H9 (cell line): Measurements from ENCODE around the gene WDR73. TPM values are rescaled to one million over a fixed set of nuclear protein-coding genes. Genes with fewer than 3 reads are reported as not detected.

Source experiments
- DNase-seq: peaks from one replicate; pipeline ENCODE4 v3.0.0-alpha.2; 2017
- H2AFZ ChIP-seq: one replicate; pipeline ENCODE4 v1.6.1; 2013; ENCODE audit warnings: mild to moderate bottlenecking, low read length, control low read depth, moderate library complexity
- H2AK5ac ChIP-seq: 2 replicates; pipeline ENCODE4 v1.6.1; 2013; ENCODE audit warnings: low read length, control low read depth, mixed read lengths; ENCODE audit not compliant: insufficient read length
- H2BK120ac ChIP-seq: one replicate; pipeline ENCODE4 v1.6.1; 2013; ENCODE audit warnings: low read depth, mild to moderate bottlenecking, low read length, control low read depth, inconsistent platforms; ENCODE audit not compliant: poor library complexity, severe bottlenecking
- H2BK12ac ChIP-seq: 2 replicates; pipeline ENCODE4 v1.6.1; 2013; ENCODE audit warnings: low read length, control low read depth, mixed read lengths, low read depth; ENCODE audit not compliant: insufficient read length
- H2BK15ac ChIP-seq: 2 replicates; pipeline ENCODE4 v1.6.1; 2013; ENCODE audit warnings: low read depth, low read length, control low read depth
- H2BK20ac ChIP-seq: one replicate; pipeline ENCODE4 v1.6.1; 2013; ENCODE audit warnings: low read depth, mild to moderate bottlenecking, low read length, control low read depth, inconsistent platforms; ENCODE audit not compliant: poor library complexity, severe bottlenecking
- H2BK5ac ChIP-seq: 2 replicates; pipeline ENCODE4 v1.6.1; 2013; ENCODE audit warnings: low read length, control low read depth, mixed read lengths; ENCODE audit not compliant: insufficient read length
- H3K14ac ChIP-seq: 2 replicates; pipeline ENCODE4 v1.6.1; 2013; ENCODE audit warnings: low read length, control low read depth; ENCODE audit not compliant: insufficient read depth
- H3K18ac ChIP-seq: 2 replicates; pipeline ENCODE4 v1.6.1; 2013; ENCODE audit warnings: low read depth, mild to moderate bottlenecking, mixed read lengths, low read length, control low read depth; ENCODE audit not compliant: insufficient read length
- H3K23ac ChIP-seq: 2 replicates; pipeline ENCODE4 v1.6.1; 2013; ENCODE audit warnings: low read length, control low read depth, mixed read lengths, low read depth; ENCODE audit not compliant: insufficient read length
- H3K23me2 ChIP-seq: 2 replicates; pipeline ENCODE4 v1.6.1; 2013; ENCODE audit warnings: low read depth, mild to moderate bottlenecking, mixed read lengths, low read length, control low read depth; ENCODE audit not compliant: insufficient read length, poor library complexity, severe bottlenecking
- H3K27ac ChIP-seq: 2 replicates; pipeline ENCODE4 v1.5.1; 2013; ENCODE audit warnings: low read length, control low read depth, mixed read lengths, low read depth; ENCODE audit not compliant: insufficient read length
- H3K27me3 ChIP-seq: 2 replicates; pipeline ENCODE4 v1.6.1; 2013; ENCODE audit warnings: low read length, control low read depth, inconsistent platforms; ENCODE audit not compliant: insufficient read depth
- H3K4ac ChIP-seq: 2 replicates; pipeline ENCODE4 v1.6.1; 2013; ENCODE audit warnings: low read depth, mild to moderate bottlenecking, control low read depth, inconsistent platforms, low read length, moderate library complexity
- H3K4me1 ChIP-seq: 2 replicates; pipeline ENCODE4 v1.6.1; 2013; ENCODE audit warnings: low read length, control low read depth, inconsistent platforms; ENCODE audit not compliant: insufficient read depth
- H3K4me2 ChIP-seq: 2 replicates; pipeline ENCODE4 v1.6.1; 2013; ENCODE audit warnings: low read length, control low read depth, mixed read lengths; ENCODE audit not compliant: insufficient read length, insufficient read depth
- H3K56ac ChIP-seq: 2 replicates; pipeline ENCODE4 v1.6.1; 2013; ENCODE audit warnings: low read depth, mild to moderate bottlenecking, mixed read lengths, low read length, control low read depth; ENCODE audit not compliant: insufficient read length
- H3K79me1 ChIP-seq: 2 replicates; pipeline ENCODE4 v1.6.1; 2013; ENCODE audit warnings: low read depth, mild to moderate bottlenecking, moderate library complexity, low read length, control low read depth, inconsistent platforms; ENCODE audit not compliant: insufficient read depth, poor library complexity, severe bottlenecking
- H3K79me2 ChIP-seq: 2 replicates; pipeline ENCODE4 v1.6.1; 2013; ENCODE audit warnings: low read length, control low read depth, inconsistent platforms; ENCODE audit not compliant: insufficient read depth
- H3K9ac ChIP-seq: 2 replicates; pipeline ENCODE4 v1.6.1; 2013; ENCODE audit warnings: low read length, control low read depth, mixed read lengths; ENCODE audit not compliant: insufficient read length; ENCODE audit errors: extremely low read depth
- H3K9me3 ChIP-seq: one replicate; pipeline ENCODE4 v1.6.1; 2013; ENCODE audit warnings: low read depth, low read length, inconsistent platforms; ENCODE audit not compliant: control insufficient read depth
- H3T11ph ChIP-seq: one replicate; pipeline ENCODE4 v1.6.1; 2013; ENCODE audit warnings: mild to moderate bottlenecking, low read length, control low read depth, inconsistent platforms
- H4K20me1 ChIP-seq: one replicate; pipeline ENCODE4 v1.6.1; 2013; ENCODE audit not compliant: control insufficient read depth, insufficient read length, insufficient read depth
- H4K5ac ChIP-seq: 2 replicates; pipeline ENCODE4 v1.6.1; 2013; ENCODE audit warnings: low read depth, mild to moderate bottlenecking, mixed read lengths, low read length, control low read depth; ENCODE audit not compliant: insufficient read length
- H4K8ac ChIP-seq: replicated peaks from 2 replicates; pipeline ENCODE4 v1.6.1; 2013; ENCODE audit warnings: low read length, control low read depth, mixed read lengths, low read depth; ENCODE audit not compliant: insufficient read length
- H4K91ac ChIP-seq: 2 replicates; pipeline ENCODE4 v1.6.1; 2013; ENCODE audit warnings: low read depth, mild to moderate bottlenecking, moderate library complexity, mixed read lengths, low read length, control low read depth; ENCODE audit not compliant: insufficient read length
- H3K27ac Mint-ChIP-seq, 3 experiments: 2 replicates in 2 of 3; 3 replicates in 1 of 3; pipeline ENCODE4 v1.8.0; 2020 to 2021; ENCODE audit warnings: mixed read lengths in 3 of 3, mild to moderate bottlenecking in 1 of 3, moderate library complexity in 1 of 3
- H3K27me3 Mint-ChIP-seq: 2 replicates; pipeline ENCODE4 v1.8.0; 2021; ENCODE audit warnings: low read depth, mild to moderate bottlenecking, moderate library complexity, mixed read lengths
- H3K36me3 Mint-ChIP-seq, 3 experiments: 2 replicates in 2 of 3; 3 replicates in 1 of 3; pipeline ENCODE4 v1.8.0; 2020 to 2021; ENCODE audit warnings: low read depth in 3 of 3, mixed read lengths in 3 of 3; ENCODE audit not compliant: insufficient read depth in 1 of 3
- H3K4me1 Mint-ChIP-seq, 2 experiments: 2 replicates each; pipeline ENCODE4 v1.8.0; 2020; ENCODE audit warnings: mixed read lengths in 2 of 2
- H3K4me3 Mint-ChIP-seq, 2 experiments: 2 replicates in 1 of 2; 3 replicates in 1 of 2; pipeline ENCODE4 v1.8.0; 2020 to 2021; ENCODE audit warnings: mild to moderate bottlenecking in 2 of 2, mixed read lengths in 2 of 2, moderate library complexity in 1 of 2
- H3K9me3 Mint-ChIP-seq, 2 experiments: 2 replicates in 1 of 2; 3 replicates in 1 of 2; pipeline ENCODE4 v1.8.0; 2020; ENCODE audit warnings: mild to moderate bottlenecking in 2 of 2, mixed read lengths in 2 of 2, moderate library complexity in 1 of 2
- WGBS: extraction: QIAGEN DNeasy Blood & Tissue Kit; methylation state at CpG from one replicate; pipeline ENCODE4 v1.1.7; 2013; ENCODE audit warnings: missing lambda C conversion rate, low lambda C conversion rate, mixed read lengths; ENCODE audit not compliant: insufficient read length; ENCODE audit errors: extremely low coverage; 5-methylcytosine and 5-hydroxymethylcytosine counted together
- total RNA-seq: library from RNA; stranded (reverse); gene quantifications from 2 replicates; pipeline ENCODE4 v1.2.1, GENCODE V29; 2021
- TF ChIP-seq, protein P1 (sequence below): fragments of 200-600 bp; sonication (generic); conservative IDR thresholded peaks from 3 replicates; pipeline ENCODE4 v1.8.0; 2021; ENCODE audit warnings: antibody characterized with exemption, mild to moderate bottlenecking

WDR73 gene
- total RNA-seq, 1 experiment from 2014 or later, result 41.6 TPM

DNA sequence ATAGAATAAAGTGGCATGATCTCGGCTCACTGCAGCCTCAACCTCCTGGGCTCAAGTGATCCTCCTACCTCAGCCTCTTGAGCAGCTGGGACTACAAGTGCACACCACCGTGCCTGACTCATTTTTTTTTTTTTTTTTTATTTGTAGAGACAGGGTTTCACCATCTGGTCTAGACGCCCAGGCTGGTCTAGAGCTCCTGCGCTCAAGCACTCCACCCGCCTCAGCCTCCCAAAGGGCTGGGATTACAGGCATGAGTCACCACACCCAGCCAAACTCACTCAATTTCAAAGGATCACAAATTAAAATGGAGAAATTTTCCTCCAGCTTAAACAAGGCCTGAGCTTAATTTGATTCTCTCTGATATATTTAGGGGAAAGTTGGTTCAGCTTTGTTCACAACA is 31.2 kb upstream of the WDR73 start:
- Histone ChIP-seq H4K91ac (no peak overlapping the region), H3K4ac (no peak overlapping the region), H3K79me1 (no peaks in the 10 kb centered on the region), H3K79me2 (no peaks in the 10 kb centered on the region; the same call in 1 of the 2 replicates), H3K23ac (no peak overlapping the region), H3T11ph (no peak overlapping the region), H3K27me3 (no peaks in the 10 kb centered on the region), H2AK5ac (no peak overlapping the region), H4K8ac (no peak overlapping the region), H3K23me2 (no peaks in the 10 kb centered on the region), H3K4me2 (no peak overlapping the region), H3K14ac (no peak overlapping the region), H2BK5ac (no peak overlapping the region), H2BK15ac (no peak overlapping the region), H3K4me1 (no peaks in the 10 kb centered on the region), H2AFZ (no peak overlapping the region), H3K9ac (no peak overlapping the region), H4K5ac (no peak overlapping the region), H3K27ac (no peak overlapping the region), H2BK12ac (no peak overlapping the region), H3K56ac (no peak overlapping the region), H3K9me3 (no peaks in the 10 kb centered on the region), H4K20me1 (no peaks in the 10 kb centered on the region), H2BK20ac (no peak overlapping the region), H3K18ac (no peak overlapping the region), H2BK120ac (no peak overlapping the region)
- Mint-ChIP-seq H3K27ac (peak overlapping the region in 1 of 3 experiments; percentile 89; a peak in 2 of 7 replicates), H3K36me3 (peaks cover 28 to 83% (median 79%) of the 10 kb centered on the region in 3 experiments), H3K9me3 (no peaks in the 10 kb centered on the region), H3K4me1 (no peaks in the 10 kb centered on the region), H3K27me3 (no peaks in the 10 kb centered on the region), H3K4me3 (no peak overlapping the region)
- no CpG with 5 or more reads among the region's 5 CpGs for WGBS
- no peak for DNase-seq
- TF ChIP-seq, protein P1, sequence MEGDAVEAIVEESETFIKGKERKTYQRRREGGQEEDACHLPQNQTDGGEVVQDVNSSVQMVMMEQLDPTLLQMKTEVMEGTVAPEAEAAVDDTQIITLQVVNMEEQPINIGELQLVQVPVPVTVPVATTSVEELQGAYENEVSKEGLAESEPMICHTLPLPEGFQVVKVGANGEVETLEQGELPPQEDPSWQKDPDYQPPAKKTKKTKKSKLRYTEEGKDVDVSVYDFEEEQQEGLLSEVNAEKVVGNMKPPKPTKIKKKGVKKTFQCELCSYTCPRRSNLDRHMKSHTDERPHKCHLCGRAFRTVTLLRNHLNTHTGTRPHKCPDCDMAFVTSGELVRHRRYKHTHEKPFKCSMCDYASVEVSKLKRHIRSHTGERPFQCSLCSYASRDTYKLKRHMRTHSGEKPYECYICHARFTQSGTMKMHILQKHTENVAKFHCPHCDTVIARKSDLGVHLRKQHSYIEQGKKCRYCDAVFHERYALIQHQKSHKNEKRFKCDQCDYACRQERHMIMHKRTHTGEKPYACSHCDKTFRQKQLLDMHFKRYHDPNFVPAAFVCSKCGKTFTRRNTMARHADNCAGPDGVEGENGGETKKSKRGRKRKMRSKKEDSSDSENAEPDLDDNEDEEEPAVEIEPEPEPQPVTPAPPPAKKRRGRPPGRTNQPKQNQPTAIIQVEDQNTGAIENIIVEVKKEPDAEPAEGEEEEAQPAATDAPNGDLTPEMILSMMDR, result no peak
